Keratinocyte (primary cell): Measurements from ENCODE around the gene TMEM208.

Experiments used
- CTCF ChIP-seq, 3 experiments: IDR thresholded peaks in 1 of 3; conservative IDR thresholded peaks in 1 of 3; optimal IDR thresholded peaks in 1 of 3; 2 replicates in 2 of 3; 3 replicates in 1 of 3; pipeline versions ENCODE3 to v1.5.1; 2011; ENCODE audit warnings: low read length in 3 of 3, mild to moderate bottlenecking in 3 of 3, moderate library complexity in 2 of 3, control low read depth in 1 of 3, inconsistent platforms in 1 of 3; ENCODE audit not compliant: insufficient read depth in 2 of 3; ENCODE audit errors: extremely low read depth in 1 of 3
- EZH2 ChIP-seq: IDR thresholded peaks from one replicate; pipeline ENCODE4 v1.6.1; 2012; ENCODE audit warnings: inconsistent platforms, mild to moderate bottlenecking, low read length, moderate library complexity

GRCh38 chr16:67275321-67275720 lies 48.4 kb downstream of the TMEM208 start:
- no peak for TF ChIP-seq CTCF (optimal IDR thresholded peaks at IDR 0.05 in 1 of 3, IDR thresholded peaks at IDR 0.05 in 1 of 3, conservative IDR thresholded peaks at IDR 0.05 in 1 of 3; ENCODE audit: extremely low read depth in 1 of 3, insufficient read depth in 2 of 3, low read length in 3 of 3)
- TF ChIP-seq EZH2: no peak
